GM23338 (cell line): ENCODE data around the gene ARHGEF37. TPM values are rescaled to one million over a fixed set of nuclear protein-coding genes. Genes with fewer than 3 reads are reported as not detected.

ENCODE experiments used
- ATAC-seq: fragments of 200-7000 bp; cut with Tn5 transposase; 3 replicates; pipeline ENCODE4 v1.9.1; 2020
- DNase-seq: peaks from one replicate; pipeline ENCODE4 v3.0.0-alpha.2; 2015; ENCODE audit warnings: low spot score
- H2AFZ ChIP-seq: fragments of 200-600 bp; sonication (generic); 2 replicates; pipeline ENCODE4 v1.8.0; 2016; ENCODE audit warnings: antibody characterized with exemption, mild to moderate bottlenecking, moderate library complexity
- H3F3A ChIP-seq: fragments of 200-600 bp; sonication (generic); replicated peaks from 2 replicates; pipeline ENCODE4 v1.8.0; 2017; ENCODE audit warnings: antibody characterized with exemption, mixed run types, low read depth
- H3K27ac ChIP-seq: fragments of 200-600 bp; sonication (generic); 2 replicates; pipeline ENCODE4 v1.6.1; 2016; ENCODE audit warnings: low read depth
- H3K27me3 ChIP-seq: fragments of 200-600 bp; sonication (generic); 2 replicates; pipeline ENCODE4 v1.8.0; 2016; ENCODE audit warnings: mild to moderate bottlenecking, mixed run types, moderate library complexity; ENCODE audit not compliant: insufficient read depth
- H3K36me3 ChIP-seq: fragments of 200-600 bp; sonication (generic); 2 replicates; pipeline ENCODE4 v1.8.0; 2016; ENCODE audit warnings: mild to moderate bottlenecking; ENCODE audit not compliant: insufficient read depth
- H3K4me1 ChIP-seq: fragments of 200-600 bp; sonication (generic); 2 replicates; pipeline ENCODE4 v1.8.0; 2016; ENCODE audit warnings: mild to moderate bottlenecking, moderate library complexity; ENCODE audit not compliant: insufficient read depth
- H3K4me2 ChIP-seq: fragments of 200-600 bp; sonication (generic); 2 replicates; pipeline ENCODE4 v1.7.1; 2017; ENCODE audit warnings: mixed run types
- H3K4me3 ChIP-seq: fragments of 200-600 bp; sonication (generic); 2 replicates; pipeline ENCODE4 v1.6.1; 2016; ENCODE audit warnings: mixed run types
- H3K79me2 ChIP-seq: fragments of 200-600 bp; sonication (generic); replicated peaks from 2 replicates; pipeline ENCODE4 v1.8.0; 2017; ENCODE audit warnings: mild to moderate bottlenecking; ENCODE audit not compliant: insufficient read depth
- H3K9me2 ChIP-seq: fragments of 200-600 bp; sonication (generic); 2 replicates; pipeline ENCODE4 v1.8.0; 2017; ENCODE audit not compliant: insufficient read depth
- H4K20me1 ChIP-seq: fragments of 200-600 bp; sonication (generic); replicated peaks from 2 replicates; pipeline ENCODE4 v1.8.0; 2017; ENCODE audit warnings: mild to moderate bottlenecking; ENCODE audit not compliant: insufficient read depth
- H3K27ac Mint-ChIP-seq: 2 replicates; pipeline ENCODE4 v1.8.0; 2020; ENCODE audit warnings: inconsistent platforms, mild to moderate bottlenecking, moderate library complexity, mixed read lengths
- H3K27me3 Mint-ChIP-seq: 3 replicates; pipeline ENCODE4 v1.8.0; 2022; ENCODE audit warnings: low read depth, mild to moderate bottlenecking, moderate library complexity, mixed read lengths, inconsistent platforms; ENCODE audit not compliant: insufficient read depth, poor library complexity
- H3K36me3 Mint-ChIP-seq: 3 replicates; pipeline ENCODE4 v1.8.0; 2021; ENCODE audit warnings: low read depth, mild to moderate bottlenecking, inconsistent platforms, moderate library complexity, mixed read lengths
- H3K4me1 Mint-ChIP-seq: 3 replicates; pipeline ENCODE4 v1.8.0; 2020; ENCODE audit warnings: mild to moderate bottlenecking, inconsistent platforms, mixed read lengths
- H3K4me3 Mint-ChIP-seq: 3 replicates; pipeline ENCODE4 v1.8.0; 2021; ENCODE audit warnings: moderate library complexity, mild to moderate bottlenecking, inconsistent platforms, mixed read lengths
- H3K9me3 Mint-ChIP-seq: 3 replicates; pipeline ENCODE4 v1.8.0; 2020; ENCODE audit warnings: moderate library complexity, mild to moderate bottlenecking, inconsistent platforms, mixed read lengths
- CTCF ChIP-seq, 2 experiments: fragments of 200-600 bp in 1 of 2; sonication (generic) in 1 of 2; conservative IDR thresholded peaks; 2 replicates each; pipeline versions ENCODE4 v1.5.1 to v1.6.1; 2016 to 2017; ENCODE audit warnings: antibody characterized with exemption in 2 of 2, low read depth in 2 of 2, mild to moderate bottlenecking in 2 of 2, moderate library complexity in 1 of 2
- EZH2phosphoT487 ChIP-seq: fragments of 200-600 bp; sonication (generic); IDR thresholded peaks from one replicate; pipeline ENCODE4 v1.8.1; 2018; ENCODE audit warnings: antibody characterized with exemption; ENCODE audit not compliant: unreplicated experiment
- NANOG ChIP-seq: IDR thresholded peaks from 2 replicates; pipeline ENCODE4 v1.6.1; 2016; ENCODE audit warnings: antibody characterized with exemption, borderline replicate concordance
- POLR2AphosphoS5 ChIP-seq: IDR thresholded peaks from 2 replicates; pipeline ENCODE4 v1.6.1; 2016; ENCODE audit warnings: antibody characterized with exemption, low read depth
- REST ChIP-seq: IDR thresholded peaks from one replicate; pipeline ENCODE4 v1.6.1; 2018; ENCODE audit warnings: antibody characterized with exemption; ENCODE audit not compliant: unreplicated experiment
- ZNF331 ChIP-seq: fragments of 250-450 bp; sonication (Bioruptor Pico); IDR thresholded peaks from 2 replicates; pipeline ENCODE4 v1.5.0; 2020; ENCODE audit warnings: low read depth, mild to moderate bottlenecking, moderate library complexity
- ZNF462 ChIP-seq: fragments of 250-450 bp; sonication (Bioruptor Pico); IDR thresholded peaks from 2 replicates; pipeline ENCODE4 v1.5.0; 2020; ENCODE audit warnings: mild to moderate bottlenecking, moderate library complexity
- polyA plus RNA-seq: library from polyadenylated mRNA; unstranded; fragments of >200 nt; fragmentation: Nextera tagmentation; extraction: Ambion mirVana; gene quantifications from 2 replicates; pipeline ENCODE4 v1.2.1, GENCODE V29; 2016
- total RNA-seq: library from RNA; depleted of rRNA; stranded (reverse); fragments of >200 nt; shearing (Covaris generic); gene quantifications from 2 replicates; pipeline ENCODE4 v1.2.3, GENCODE V29; 2014

Gene ARHGEF37
- total and polyA plus RNA-seq, 2 experiments from 2014 or later, result 0.14 to 0.79 TPM

GRCh38 chr5:149559706-149560105 is 21.6 kb upstream of the ARHGEF37 start:
- Mint-ChIP-seq H3K27ac (no peak overlapping the region), H3K27me3 (peaks cover 2% of the 10 kb centered on the region), H3K4me1 (peaks cover 34% of the 10 kb centered on the region), H3K9me3 (no peaks in the 10 kb centered on the region), H3K4me3 (no peak overlapping the region), H3K36me3 (no peaks in the 10 kb centered on the region)
- H3K4me3 ChIP-seq, result no peak overlapping the region
- H2AFZ ChIP-seq, result no peak overlapping the region
- ATAC-seq (no peak), DNase-seq (no peak)
- no peaks in the 10 kb centered on the region for H3K27me3 ChIP-seq
- TF ChIP-seq NANOG, result no peak
- TF ChIP-seq REST, result no peak
- TF ChIP-seq ZNF331 (CRISPR knock-in tag), result no peak
- no peak for TF ChIP-seq ZNF462 (CRISPR knock-in tag)
- no peak for TF ChIP-seq EZH2phosphoT487
- TF ChIP-seq POLR2AphosphoS5, result no peak
- TF ChIP-seq CTCF (conservative IDR thresholded peaks at IDR 0.05; ENCODE audit: low read depth in 2 of 2), result no peak
- no peaks in the 10 kb centered on the region for H3K36me3 ChIP-seq
- peaks cover 4% of the 10 kb centered on the region for H3F3A ChIP-seq
- H3K27ac ChIP-seq, result no peak overlapping the region
- no peaks in the 10 kb centered on the region for H3K9me2 ChIP-seq
- H3K4me2 ChIP-seq, result no peak overlapping the region
- peaks cover 25% of the 10 kb centered on the region for H3K4me1 ChIP-seq
- no peaks in the 10 kb centered on the region for H3K79me2 ChIP-seq
- H4K20me1 ChIP-seq, result no peaks in the 10 kb centered on the region
